Neural cell (in vitro differentiated cells): ENCODE measurements around the gene MARF1.

Experiments used
- CTCF ChIP-seq: fragments of 450-650 bp; IDR thresholded peaks from 2 replicates; pipeline ENCODE4 v1.5.1; 2014; ENCODE audit warnings: antibody characterized with exemption, mild to moderate bottlenecking, moderate library complexity; ENCODE audit not compliant: poor library complexity, severe bottlenecking
- EP300 ChIP-seq: fragments of 450-650 bp; conservative IDR thresholded peaks from 2 replicates; pipeline ENCODE4 v1.6.1; 2014; ENCODE audit warnings: antibody characterized with exemption, mild to moderate bottlenecking, moderate library complexity; ENCODE audit not compliant: poor library complexity, severe bottlenecking
- EZH2 ChIP-seq: fragments of 200-600, 300-800 bp; shearing (Covaris generic), sonication (generic); IDR thresholded peaks from 2 replicates; pipeline ENCODE4 v1.6.1; 2014; ENCODE audit warnings: antibody characterized with exemption, low read length, borderline replicate concordance, mild to moderate bottlenecking; ENCODE audit not compliant: insufficient read depth, poor library complexity, severe bottlenecking
- MXI1 ChIP-seq: fragments of 450-650 bp; conservative IDR thresholded peaks from 2 replicates; pipeline ENCODE4 v1.6.1; 2014; ENCODE audit warnings: antibody characterized with exemption, mild to moderate bottlenecking; ENCODE audit not compliant: poor library complexity, severe bottlenecking
- POLR2AphosphoS5 ChIP-seq: IDR thresholded peaks from 2 replicates; pipeline ENCODE4 v1.6.1; 2012
- REST ChIP-seq: IDR thresholded peaks from 2 replicates; pipeline ENCODE4 v1.6.1; 2012; ENCODE audit warnings: borderline replicate concordance
- TAF1 ChIP-seq: IDR thresholded peaks from 2 replicates; pipeline ENCODE4 v1.6.1; 2012; ENCODE audit warnings: low read depth

GRCh38 chr16:15676506-15676905 is 33.6 kb upstream of the MARF1 start:
- TF ChIP-seq CTCF (no peak), REST (no peak), MXI1 (no peak), POLR2AphosphoS5 (no peak), EZH2 (no peak), TAF1 (no peak), EP300 (no peak)
